NCI-H446 treated with DMSO at 0.1 percent for 48 hours (cell line): ENCODE data around the gene CLDN10.
"Not testable (repeated sequence)": the region's sequence is repeated elsewhere in the genome, so short reads cannot be mapped to it uniquely, and the experiment has no call there.

Experiments
- DNase-seq: peaks from one replicate; lab custom pipeline; 2025; lab: John Stamatoyannopoulos, UW

CLDN10 gene

DNA sequence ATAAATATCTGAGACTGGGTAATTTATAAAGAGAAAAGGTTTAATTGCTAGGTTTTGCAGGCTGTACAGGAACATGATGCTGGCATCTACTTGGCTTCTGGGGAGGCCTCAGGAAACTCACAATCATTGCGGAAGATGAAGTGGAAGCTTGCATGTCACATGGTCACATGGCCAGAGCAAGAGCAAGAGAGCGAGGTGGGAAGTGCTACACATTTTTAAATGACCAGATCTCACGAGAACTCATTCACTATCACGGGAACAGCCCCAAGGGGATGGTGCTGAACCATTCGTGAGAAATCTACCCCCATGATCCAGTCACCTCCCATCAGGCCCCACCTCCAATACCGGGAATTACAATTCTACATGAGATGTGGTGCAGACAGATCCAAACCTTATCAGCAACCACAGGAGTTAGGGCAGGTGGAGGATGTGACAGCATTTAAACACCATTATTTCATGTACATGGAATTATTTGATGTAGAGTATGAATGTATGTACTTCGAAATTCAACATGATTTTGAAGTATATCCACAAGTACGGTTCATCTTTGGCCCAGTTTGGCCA lies 10.5 kb upstream of the CLDN10 start:
- DNase-seq: no peak

GRCh38 chr13:95544293-95544692 lies 8.2 kb upstream of the CLDN10 start:
- DNase-seq: no peak

- no peak for DNase-seq
Measured at GRCh38 chr13:95546919-95547318, 5.6 kb upstream of the CLDN10 start.

DNA sequence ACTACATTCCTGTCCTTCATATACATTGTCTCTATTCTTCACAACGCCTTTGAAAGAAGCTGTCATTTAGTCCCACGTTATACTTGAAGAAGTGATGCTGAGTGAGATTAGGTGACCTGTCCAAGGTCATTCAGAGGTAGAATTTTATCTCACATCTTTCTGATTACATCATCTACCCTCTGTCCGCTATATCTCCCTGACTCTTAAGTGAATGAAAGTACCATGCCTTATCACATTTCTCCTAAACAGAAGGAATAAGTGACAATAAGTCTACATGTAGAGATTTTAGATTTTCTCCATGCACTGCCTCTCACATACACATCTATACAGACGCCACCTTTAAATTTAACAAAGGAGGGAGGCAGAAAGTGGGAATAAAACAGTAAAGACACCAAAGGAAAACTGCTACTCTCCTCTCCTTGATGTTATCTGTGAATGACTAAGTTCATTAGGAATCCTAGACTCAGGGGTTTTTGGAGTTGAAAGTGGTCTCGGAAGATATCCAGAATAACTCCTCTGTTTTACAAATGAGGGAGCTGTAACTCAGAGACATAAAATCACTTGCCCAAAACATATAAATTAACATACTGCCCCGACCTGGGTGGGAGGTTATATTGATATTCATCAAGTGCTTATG lies 4.9 kb upstream of the CLDN10 start:
- no peak for DNase-seq

GRCh38 chr13:95552208-95552538 lies 347 bp upstream of the CLDN10 start:
- no peak for DNase-seq

GRCh38 chr13:95553581-95554385 lies 1.3 kb downstream of the CLDN10 start:
- DNase-seq: no peak

GRCh38 chr13:95557013-95557412 lies 4.5 kb downstream of the CLDN10 start:
- DNase-seq: no peak

DNA sequence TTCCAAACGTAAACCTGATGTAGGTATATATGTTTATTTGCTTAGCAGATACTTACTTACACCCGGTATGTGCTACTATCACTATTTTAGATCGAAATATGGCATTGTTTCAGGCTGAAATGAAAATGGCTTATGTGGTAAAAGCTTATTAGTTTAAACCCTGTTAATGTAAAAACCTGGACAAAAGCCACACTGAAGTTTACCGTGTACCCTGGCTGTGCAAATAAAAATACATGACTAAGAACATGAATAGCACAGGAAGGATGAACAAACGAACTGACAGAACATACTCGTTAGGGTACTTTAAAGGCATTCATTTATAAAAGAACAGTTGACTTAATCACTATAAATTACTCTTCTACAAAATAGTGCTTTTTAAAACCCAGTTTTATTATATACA lies 6.6 kb downstream of the CLDN10 start:
- no peak for DNase-seq

DNA sequence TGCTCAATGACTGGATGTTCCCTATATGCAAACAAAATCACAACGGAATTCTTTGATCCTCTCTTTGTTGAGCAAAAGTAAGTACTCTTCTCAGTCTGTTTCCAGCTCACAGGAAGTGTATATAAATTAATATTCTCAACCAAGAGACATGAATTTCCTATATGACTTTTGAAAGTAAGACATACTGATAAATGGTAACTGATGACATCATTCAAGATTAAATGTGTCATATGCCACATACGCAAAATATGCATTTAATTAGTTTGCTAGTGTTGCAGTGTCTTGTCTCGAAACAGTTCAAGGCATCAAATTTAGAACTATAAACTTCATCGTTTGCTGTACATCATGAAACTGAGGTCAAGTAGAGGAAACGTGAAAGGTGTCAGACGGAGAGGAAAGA lies 7.9 kb downstream of the CLDN10 start:
- DNase-seq: no peak

DNA sequence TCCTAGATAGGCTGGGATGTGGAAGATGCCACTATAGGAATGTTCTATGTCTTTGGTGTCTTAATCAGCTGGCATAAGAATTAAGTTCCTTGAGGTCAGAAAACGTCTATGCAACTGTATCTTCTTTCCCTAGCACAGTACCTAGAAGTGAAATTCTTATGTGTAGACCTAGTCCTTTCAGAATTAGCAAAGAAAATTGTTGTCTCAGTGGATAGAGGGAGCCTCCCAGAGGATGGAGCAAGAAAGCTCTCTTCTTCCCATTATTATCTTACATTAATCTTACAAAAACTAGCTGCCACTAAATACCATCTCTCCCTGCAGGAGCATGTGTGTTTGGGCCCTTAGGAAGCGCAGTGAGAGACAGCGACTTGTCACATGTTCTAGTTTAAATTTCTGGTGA lies 11.6 kb downstream of the CLDN10 start:
- no peak for DNase-seq

- DNase-seq: no peak
Measured at GRCh38 chr13:95564733-95565291, 12.3 kb downstream of the CLDN10 start.

DNA sequence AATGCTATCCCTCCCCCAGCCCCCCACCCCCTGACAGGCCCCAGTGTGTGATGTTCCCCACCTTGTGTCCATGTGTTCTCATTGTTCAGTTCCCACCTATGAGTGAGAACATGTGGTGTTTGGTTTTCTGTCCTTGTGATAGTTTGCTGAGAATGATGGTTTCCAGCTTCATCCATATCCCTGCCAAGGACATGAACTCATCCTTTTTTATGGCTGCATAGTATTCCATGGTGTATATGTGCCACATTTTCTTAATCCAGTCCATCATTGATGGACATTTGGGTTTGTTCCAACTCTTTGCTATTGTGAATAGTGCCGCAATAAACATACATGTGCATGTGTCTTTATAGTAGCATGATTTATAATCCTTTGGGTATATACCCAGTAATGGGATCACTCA lies 13.2 kb downstream of the CLDN10 start:
- DNase-seq: not testable (repeated sequence)

GRCh38 chr13:95568131-95568530 lies 15.6 kb downstream of the CLDN10 start:
- DNase-seq: no peak

- DNase-seq: no peak
Measured at GRCh38 chr13:95570016-95570415, 17.5 kb downstream of the CLDN10 start.

- no peak for DNase-seq
Measured at GRCh38 chr13:95571941-95572340, 19.4 kb downstream of the CLDN10 start.

DNA sequence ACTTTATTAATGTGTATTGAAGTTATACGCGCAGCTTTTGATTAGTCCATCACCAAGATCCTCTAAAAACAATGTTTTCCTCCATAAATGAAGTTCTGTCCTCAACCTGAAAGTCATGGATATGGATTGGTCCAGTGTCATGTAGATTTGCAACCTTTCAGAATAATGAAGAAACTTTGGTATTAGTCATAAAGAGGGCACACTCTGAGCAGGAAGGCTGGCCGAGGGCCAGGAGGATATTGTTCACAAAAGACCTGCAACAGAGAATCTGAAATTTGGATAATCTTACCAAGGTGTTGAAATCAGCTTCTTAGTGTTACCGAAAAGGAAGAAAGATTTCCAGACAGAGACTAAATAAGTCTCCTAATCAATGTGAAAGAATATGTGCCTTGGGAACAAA lies 20.7 kb downstream of the CLDN10 start:
- DNase-seq: no peak

GRCh38 chr13:95579303-95579702 lies 26.8 kb downstream of the CLDN10 start:
- DNase-seq: no peak

GRCh38 chr13:95585867-95586266 lies 33.3 kb downstream of the CLDN10 start:
- no peak for DNase-seq

DNA sequence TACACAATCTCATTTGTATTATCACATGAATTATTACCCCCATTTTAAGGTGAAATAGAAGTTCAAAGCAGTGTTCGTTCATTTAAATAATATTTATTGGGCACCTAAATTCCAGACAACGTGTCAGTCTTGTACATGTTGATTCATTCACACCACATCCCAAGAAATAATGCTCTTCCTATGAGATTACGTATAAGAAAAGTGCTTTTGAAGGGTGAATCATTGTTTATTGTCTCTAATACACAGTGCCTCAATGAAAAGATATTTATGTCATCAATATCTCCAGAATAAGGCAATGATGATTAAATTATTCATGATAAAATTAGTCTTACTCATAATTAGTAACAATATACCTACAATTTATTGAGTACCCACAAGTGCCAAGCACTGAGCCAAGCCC lies 35.6 kb downstream of the CLDN10 start:
- DNase-seq: no peak

DNA sequence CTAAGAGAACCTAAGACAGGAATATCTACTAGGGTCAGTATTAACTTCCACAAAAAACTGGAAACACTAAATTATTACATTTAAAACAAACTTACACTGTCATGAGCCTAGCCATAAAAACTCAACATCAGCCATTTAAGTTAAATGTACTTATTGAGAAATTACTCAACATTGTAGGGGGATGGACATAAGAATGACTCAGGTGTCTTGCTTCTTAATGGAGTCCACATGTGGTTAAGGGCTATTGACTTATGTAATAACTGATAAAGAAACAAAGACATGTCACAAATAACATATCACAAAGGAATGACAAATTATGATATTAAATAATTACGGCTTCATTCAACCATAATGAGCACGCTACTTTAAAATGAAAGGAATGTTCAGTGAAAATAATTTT lies 36.2 kb downstream of the CLDN10 start:
- DNase-seq: no peak

GRCh38 chr13:95593462-95593861 lies 40.9 kb downstream of the CLDN10 start:
- DNase-seq: no peak

DNA sequence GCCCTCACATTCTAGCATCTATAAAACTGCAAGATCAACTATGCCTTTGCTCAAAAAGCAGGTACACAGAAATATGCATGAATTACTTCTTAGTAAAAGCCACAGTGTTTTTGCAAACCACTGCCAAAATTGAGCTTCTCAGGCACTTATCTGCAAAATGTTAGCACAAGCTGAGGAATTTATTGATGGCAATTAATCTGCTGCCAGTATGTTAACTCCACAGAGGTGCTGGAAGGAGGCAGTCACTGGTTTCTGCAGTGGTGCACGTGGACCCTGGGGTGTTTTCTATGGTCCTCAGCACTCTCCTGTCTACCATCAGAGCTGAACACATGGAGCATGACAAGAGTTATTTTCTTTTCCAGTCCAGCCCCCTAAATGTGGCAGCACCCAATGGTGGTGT lies 44.2 kb downstream of the CLDN10 start:
- DNase-seq: no peak

DNA sequence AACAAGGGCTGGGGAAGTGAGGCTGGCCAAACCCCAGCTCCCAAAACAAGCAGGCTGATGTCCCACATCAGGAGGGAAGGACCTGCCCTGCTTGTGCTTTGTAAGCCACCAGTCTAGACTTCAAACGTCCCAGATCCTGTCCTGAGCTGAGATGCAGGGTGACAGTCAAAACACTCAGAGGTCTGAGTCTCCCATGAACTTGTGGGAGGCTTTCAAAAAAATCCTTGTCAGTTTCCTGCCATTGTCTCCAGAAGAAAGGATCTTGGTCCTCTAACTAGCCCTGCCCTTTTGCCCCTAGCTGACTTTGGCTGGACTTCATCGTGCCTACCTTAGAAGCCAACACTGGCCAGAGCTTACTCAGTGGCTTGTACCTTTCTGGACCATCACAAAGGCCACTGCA lies 48.7 kb downstream of the CLDN10 start:
- DNase-seq: no peak
